Breast epithelium (tissue), 3 donors: Measurements from ENCODE around the gene BEAN1.

Source experiments
- POLR2A ChIP-seq: fragments of 450-650 bp; IDR thresholded peaks from one replicate; pipeline ENCODE4 v1.6.1; 2016; ENCODE audit warnings: antibody characterized with exemption, mild to moderate bottlenecking, moderate library complexity
- POLR2AphosphoS5 ChIP-seq, 3 donors: sonication (generic); formaldehyde crosslinking; IDR thresholded peaks; one replicate each; pipeline ENCODE4 v1.6.1; 2017; ENCODE audit warnings: antibody characterized with exemption in 3 of 3
- TF ChIP-seq, protein P1 (sequence below), 3 donors: fragments of 450-650 bp; IDR thresholded peaks; one replicate each; pipeline ENCODE4 v1.5.1; 2016 to 2017; ENCODE audit warnings: antibody characterized with exemption in 3 of 3, mild to moderate bottlenecking in 3 of 3, moderate library complexity in 3 of 3

DNA sequence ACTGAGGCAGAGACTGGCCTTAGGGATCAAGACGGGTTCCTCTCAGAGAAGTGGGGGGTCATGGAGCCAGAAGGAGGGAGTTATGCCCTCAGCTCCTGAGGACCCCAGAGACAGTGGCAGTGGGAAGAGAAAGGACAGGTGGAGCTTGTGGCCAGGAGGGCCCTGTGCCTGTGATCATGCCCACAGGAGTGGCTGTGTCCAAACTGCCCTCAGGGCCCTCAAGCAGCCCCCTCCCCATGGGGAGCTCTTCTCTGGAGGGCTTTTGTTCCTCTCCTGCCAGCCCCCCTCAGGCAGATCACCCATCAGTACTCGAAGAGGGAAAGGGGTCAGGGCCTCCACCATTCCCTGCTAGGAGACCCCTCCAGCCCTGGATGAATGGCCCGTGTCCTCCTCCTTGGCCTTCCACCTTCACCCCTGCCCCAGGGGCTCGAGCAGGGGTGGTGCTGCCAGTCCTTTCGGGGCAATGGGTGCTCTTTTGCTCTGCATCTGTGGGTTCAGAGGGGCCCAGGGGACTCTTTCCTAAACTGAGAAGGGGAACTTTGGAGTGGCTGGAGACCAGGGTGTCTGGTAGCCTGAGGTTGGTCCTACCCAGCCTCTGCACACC lies 52.7 kb downstream of the BEAN1 start:
- TF ChIP-seq, protein P1, sequence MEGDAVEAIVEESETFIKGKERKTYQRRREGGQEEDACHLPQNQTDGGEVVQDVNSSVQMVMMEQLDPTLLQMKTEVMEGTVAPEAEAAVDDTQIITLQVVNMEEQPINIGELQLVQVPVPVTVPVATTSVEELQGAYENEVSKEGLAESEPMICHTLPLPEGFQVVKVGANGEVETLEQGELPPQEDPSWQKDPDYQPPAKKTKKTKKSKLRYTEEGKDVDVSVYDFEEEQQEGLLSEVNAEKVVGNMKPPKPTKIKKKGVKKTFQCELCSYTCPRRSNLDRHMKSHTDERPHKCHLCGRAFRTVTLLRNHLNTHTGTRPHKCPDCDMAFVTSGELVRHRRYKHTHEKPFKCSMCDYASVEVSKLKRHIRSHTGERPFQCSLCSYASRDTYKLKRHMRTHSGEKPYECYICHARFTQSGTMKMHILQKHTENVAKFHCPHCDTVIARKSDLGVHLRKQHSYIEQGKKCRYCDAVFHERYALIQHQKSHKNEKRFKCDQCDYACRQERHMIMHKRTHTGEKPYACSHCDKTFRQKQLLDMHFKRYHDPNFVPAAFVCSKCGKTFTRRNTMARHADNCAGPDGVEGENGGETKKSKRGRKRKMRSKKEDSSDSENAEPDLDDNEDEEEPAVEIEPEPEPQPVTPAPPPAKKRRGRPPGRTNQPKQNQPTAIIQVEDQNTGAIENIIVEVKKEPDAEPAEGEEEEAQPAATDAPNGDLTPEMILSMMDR (IDR thresholded peaks at IDR 0.05), result no peak
- no peak for TF ChIP-seq POLR2AphosphoS5 (IDR thresholded peaks at IDR 0.05)
- TF ChIP-seq POLR2A, result no peak
